Stimulated activated CD8-positive, alpha-beta memory T cell treated with anti-CD3 and anti-CD28 coated beads, Interleukin-12 subunit alpha, Interleukin-12 subunit beta, amount 100 ng/mL, for 4 hours (primary cell): ENCODE results near the gene EEF2.
A peak's percentile ranks its signal among the peaks of the same experiment; 100 is the strongest.
"Not testable (repeated sequence)": the region's sequence is repeated elsewhere in the genome, so short reads cannot be mapped to it uniquely, and the experiment has no call there.

Experiments used
- DNase-seq: peaks from one replicate; pipeline ENCODE4 v3.0.0-alpha.2; 2020; ENCODE audit warnings: low read depth

The EEF2 gene

GRCh38 chr19:4014541-4015491, 29.6 kb upstream of the EEF2 start:
- no peak for DNase-seq

GRCh38 chr19:4013886-4014540, 28.8 kb upstream of the EEF2 start:
- DNase-seq = no peak

GRCh38 chr19:4012975-4013634, 27.8 kb upstream of the EEF2 start:
- no peak for DNase-seq

- no peak for DNase-seq
Measured at GRCh38 chr19:4012092-4012974, 27.1 kb upstream of the EEF2 start.

GRCh38 chr19:4011430-4011829, 26.2 kb upstream of the EEF2 start:
- not testable (repeated sequence) for DNase-seq

GRCh38 chr19:4010808-4011110, 25.5 kb upstream of the EEF2 start:
- DNase-seq = no peak

GRCh38 chr19:4009990-4010807, 24.9 kb upstream of the EEF2 start:
- DNase-seq = no peak

GRCh38 chr19:4007836-4008539, 22.7 kb upstream of the EEF2 start:
- DNase-seq = no peak

- DNase-seq = peak; percentile 98
Measured at GRCh38 chr19:4007021-4007835, 22.0 kb upstream of the EEF2 start, which contains the start of gene PIAS4. PIAS4 (plus strand) TSS chr19:4007736; CDS start chr19:4007761, 25 bp downstream.

- DNase-seq = not testable (repeated sequence)
Measured at GRCh38 chr19:4005436-4005835, 20.2 kb upstream of the EEF2 start.

GRCh38 chr19:4000798-4001197, 15.5 kb upstream of the EEF2 start:
- not testable (repeated sequence) for DNase-seq

- not testable (repeated sequence) for DNase-seq
Measured at GRCh38 chr19:3998667-3999412, 13.6 kb upstream of the EEF2 start.

GRCh38 chr19:3995607-3996006, 10.3 kb upstream of the EEF2 start:
- DNase-seq = no peak

- DNase-seq = no peak
Measured at GRCh38 chr19:3990815-3991117, 5.5 kb upstream of the EEF2 start.

GRCh38 chr19:3987619-3988371, 2.5 kb upstream of the EEF2 start:
- peak; percentile 77 for DNase-seq

GRCh38 chr19:3986260-3987041, 1.2 kb upstream of the EEF2 start:
- DNase-seq = no peak

- no peak for DNase-seq
Measured at GRCh38 chr19:3985643-3986259, 488 bp upstream of the EEF2 start.
